Stimulated activated CD4-positive, alpha-beta T cell treated with anti-CD3 and anti-CD28 coated beads, TNF-alpha, amount 100 ng/mL, for 1 hour (primary cell): ENCODE measurements around the gene NCAM1.

Experiments
- DNase-seq, 3 donors: peaks; one replicate each; pipeline ENCODE4 v3.0.0-alpha.2; 2020; ENCODE audit warnings: low read depth in 3 of 3, low spot score in 1 of 3

The NCAM1 gene

GRCh38 chr11:113272927-113273615 lies 311.9 kb downstream of the NCAM1 start:
- DNase-seq: no peak

DNA sequence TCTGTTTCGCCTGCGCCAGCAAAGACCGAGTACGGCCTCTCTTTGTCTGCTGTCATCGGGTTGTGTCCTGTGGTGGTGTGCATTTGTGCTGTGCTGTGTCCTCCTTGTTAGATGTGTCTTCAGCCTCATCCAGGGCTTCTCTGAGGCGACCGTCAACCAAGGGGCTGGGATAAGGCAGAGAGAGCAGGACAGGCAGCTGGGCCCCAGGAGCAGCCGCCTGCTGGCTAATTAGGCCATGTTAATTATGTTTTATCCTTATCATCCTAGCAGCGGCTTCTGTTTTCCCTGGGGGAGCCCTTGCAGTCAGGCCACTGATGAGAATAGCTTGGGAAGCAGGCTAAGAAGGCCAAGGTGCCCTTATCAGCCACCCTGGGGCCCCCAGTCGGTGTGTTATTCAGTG lies 312.5 kb downstream of the NCAM1 start:
- no peak for DNase-seq

GRCh38 chr11:113274713-113275582 lies 313.7 kb downstream of the NCAM1 start:
- no peak for DNase-seq

DNA sequence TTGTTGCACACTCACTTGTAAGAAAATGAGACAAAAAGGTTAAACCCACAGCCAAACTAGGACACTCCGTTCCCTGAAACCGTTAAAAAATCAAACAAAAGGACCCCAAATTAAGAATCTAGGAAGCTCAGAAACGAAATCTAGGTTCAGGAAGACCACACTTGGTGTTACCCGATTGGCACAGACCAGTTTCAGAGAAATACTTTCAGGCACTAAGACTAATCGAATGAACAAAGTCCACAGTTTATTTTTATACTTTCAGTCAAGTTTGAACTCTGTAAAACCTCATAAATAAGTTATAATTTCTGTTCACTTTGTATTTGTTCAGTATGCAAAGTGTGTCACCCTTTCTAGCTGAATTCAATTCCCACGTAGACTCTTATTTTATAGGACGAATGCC lies 314.4 kb downstream of the NCAM1 start:
- DNase-seq: no peak

- DNase-seq: no peak
Observed at GRCh38 chr11:113276466-113276865, 315.2 kb downstream of the NCAM1 start.

- DNase-seq: no peak
Observed at GRCh38 chr11:113277907-113278306, 316.7 kb downstream of the NCAM1 start.

GRCh38 chr11:113278481-113278880 lies 317.3 kb downstream of the NCAM1 start:
- no peak for DNase-seq

DNA sequence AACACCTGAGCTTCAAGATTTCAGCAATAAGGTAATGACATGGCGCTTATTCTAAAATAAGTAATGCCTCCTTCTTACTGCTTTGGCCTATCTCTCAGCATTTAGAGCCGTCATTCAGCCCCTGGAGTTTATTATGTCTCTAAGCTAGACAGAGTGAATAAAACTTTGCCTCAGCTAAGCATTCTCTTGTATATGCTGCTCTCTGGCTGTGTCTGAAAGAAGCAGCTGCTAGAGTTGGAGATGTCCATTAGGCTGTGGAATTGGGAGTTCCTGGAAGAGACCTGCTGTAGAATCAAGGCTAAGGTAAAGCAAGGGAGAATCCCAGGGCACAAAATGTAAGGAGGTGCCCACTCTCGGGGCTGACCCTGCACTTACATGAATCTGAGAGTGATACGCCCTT lies 317.7 kb downstream of the NCAM1 start:
- DNase-seq: no peak

DNA sequence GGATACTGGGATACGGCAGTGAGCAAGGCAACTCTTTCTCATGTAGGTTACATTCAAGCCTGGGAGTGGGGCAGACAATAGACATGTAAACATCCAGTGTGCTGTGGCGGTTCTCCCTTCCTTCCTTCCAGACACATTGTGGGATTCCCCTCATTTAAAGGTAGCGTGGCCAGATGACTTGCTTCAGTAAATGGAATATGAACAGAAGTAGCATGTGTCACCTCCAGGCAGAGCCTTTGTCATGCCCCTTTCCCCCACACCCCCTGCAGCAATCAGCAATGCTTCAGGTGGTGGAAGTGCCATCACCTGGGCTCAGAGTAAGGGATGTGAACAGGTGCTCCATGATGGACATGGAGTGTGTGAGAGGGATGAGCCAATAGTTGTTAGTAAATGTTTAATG lies 318.4 kb downstream of the NCAM1 start:
- no peak for DNase-seq

DNA sequence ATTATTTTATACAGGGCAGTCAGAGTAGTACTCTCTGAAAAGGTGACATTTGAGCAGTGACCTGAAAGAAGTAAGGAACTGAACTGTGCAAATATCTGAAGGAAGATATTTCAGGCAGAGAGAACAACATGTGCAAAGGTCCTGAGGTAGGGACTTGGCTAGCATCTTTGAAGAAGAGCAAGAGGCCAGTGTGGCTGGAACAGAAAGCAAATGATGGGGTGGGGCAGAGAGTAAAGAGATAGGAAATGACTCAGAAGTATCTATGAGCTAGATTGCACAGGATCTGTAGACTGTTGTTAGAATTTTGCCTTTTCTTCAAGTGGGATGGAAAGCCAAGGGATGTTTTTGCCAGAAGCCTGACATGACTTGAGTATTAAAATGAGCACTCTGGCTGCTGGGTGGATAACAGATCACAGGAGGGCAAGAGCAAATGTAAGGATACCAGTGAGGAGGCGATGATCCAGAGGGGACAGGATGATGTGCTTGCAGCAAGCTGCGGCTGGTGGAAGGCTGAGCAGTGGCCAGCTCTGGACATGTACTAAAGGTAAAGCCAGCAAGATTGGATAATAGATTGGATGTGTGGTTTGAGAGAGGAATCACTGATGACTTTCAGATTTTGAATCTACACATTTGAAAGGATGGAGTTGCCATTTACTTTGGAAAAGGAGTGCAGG lies 320.0 kb downstream of the NCAM1 start:
- no peak for DNase-seq

DNA sequence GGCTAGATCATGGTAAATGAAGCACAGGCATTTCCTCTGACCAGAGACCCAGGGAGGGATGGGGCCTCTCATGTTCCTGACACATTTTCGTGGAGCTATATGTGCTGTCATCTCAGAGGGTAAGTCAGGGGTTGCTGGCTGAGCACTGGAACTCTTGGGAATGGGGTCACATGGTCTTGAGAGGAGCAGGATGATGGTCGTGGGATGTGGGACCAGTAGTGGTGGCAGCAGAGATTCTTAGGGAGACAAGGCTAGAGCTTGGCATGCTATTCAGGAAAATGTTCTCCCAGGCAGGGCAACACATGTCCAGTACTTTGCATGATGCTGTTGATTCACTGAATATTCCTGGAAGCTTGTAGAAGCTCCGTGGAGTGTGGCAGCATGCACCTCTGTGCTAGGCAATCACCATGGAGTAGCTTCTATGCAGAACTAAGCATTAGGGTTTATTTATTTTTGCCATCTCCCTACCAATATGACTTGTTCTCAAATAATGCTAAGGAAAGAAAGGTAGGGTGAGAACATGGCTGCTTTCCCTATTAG lies 321.7 kb downstream of the NCAM1 start:
- no peak for DNase-seq

- DNase-seq: no peak
Observed at GRCh38 chr11:113283881-113284280, 322.7 kb downstream of the NCAM1 start.

- no peak for DNase-seq
Observed at GRCh38 chr11:113286009-113286408, 324.8 kb downstream of the NCAM1 start.

GRCh38 chr11:113286509-113287497 lies 325.6 kb downstream of the NCAM1 start:
- no peak for DNase-seq

DNA sequence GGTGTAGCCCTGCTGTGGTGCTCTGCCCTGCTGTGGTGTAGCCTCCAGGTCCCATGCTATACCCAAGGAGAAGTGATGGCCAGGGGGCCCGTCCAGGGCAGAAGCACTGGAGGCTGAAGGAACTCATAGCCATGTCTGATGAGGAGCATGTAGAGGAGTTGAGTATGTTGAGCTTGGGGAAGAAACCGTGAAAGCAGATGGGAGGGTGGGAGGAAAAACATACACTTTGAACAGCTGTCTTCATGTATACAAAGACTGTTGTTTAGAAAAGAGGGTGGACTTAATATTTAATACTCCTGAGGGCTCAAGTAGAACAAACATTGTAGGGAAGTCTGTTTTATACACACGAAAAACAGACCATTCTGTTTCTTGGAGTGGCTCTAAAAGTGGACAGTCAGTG lies 326.6 kb downstream of the NCAM1 start:
- no peak for DNase-seq

- DNase-seq: no peak
Observed at GRCh38 chr11:113288286-113288863, 327.2 kb downstream of the NCAM1 start.

- peak; percentile 12 to 60 (median 29) for DNase-seq
Observed at GRCh38 chr11:113289431-113290187, 328.4 kb downstream of the NCAM1 start.

DNA sequence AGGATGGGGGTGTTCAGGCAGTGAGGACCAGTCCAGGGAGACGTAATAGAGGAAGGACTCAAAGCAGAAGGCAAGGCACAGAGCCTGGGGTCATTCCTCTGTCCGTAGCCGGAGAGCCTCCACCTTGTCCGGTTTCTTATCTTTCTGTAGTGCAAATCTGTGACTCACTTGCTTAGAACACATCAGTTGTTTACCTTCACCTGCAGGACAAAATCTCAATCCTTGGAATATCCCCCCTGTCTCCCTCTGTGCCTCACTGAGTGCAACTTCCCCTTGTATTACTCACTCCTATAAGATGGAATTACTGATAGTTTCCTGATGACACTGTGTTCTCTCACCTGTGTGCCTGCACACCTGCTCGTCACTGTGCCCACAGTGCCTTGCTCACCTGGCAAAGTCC lies 332.7 kb downstream of the NCAM1 start:
- no peak for DNase-seq

- DNase-seq: no peak
Observed at GRCh38 chr11:113295993-113296392, 334.8 kb downstream of the NCAM1 start.
